ENCODE data around the gene CFAP119. TPM values are rescaled to one million over a fixed set of nuclear protein-coding genes. Genes with fewer than 3 reads are reported as not detected.

The CFAP119 gene
- total and polyA plus RNA-seq, 2 experiments from 2014 or later, result 2.2 to 5.2 TPM

- Histone ChIP-seq H3K9me2 (ENCODE audit: insufficient read depth) (no peaks in the 10 kb centered on the region), H3K79me2 (replicated peaks; ENCODE audit: insufficient read depth) (no peaks in the 10 kb centered on the region), H2AFZ (no peak overlapping the region), H3K27me3 (ENCODE audit: insufficient read depth) (no peaks in the 10 kb centered on the region), H3F3A (replicated peaks; ENCODE audit: low read depth) (peaks cover 23% of the 10 kb centered on the region), H3K36me3 (ENCODE audit: insufficient read depth) (peaks cover 4% of the 10 kb centered on the region), H3K4me2 (no peak overlapping the region), H4K20me1 (replicated peaks; ENCODE audit: insufficient read depth) (peaks cover 5% of the 10 kb centered on the region), H3K27ac (ENCODE audit: low read depth) (no peak overlapping the region), H3K4me1 (ENCODE audit: insufficient read depth) (no peaks in the 10 kb centered on the region; the same call in 1 of the 2 replicates), H3K4me3 (no peak overlapping the region)
- peaks cover 35% of the 10 kb centered on the region for H3K27me3 Mint-ChIP-seq (ENCODE audit: insufficient read depth, low read depth, poor library complexity)
- no peak for TF ChIP-seq JUNB (IDR thresholded peaks at IDR 0.05; ENCODE audit: unreplicated experiment)
- peaks cover 40% of the 10 kb centered on the region for H3K36me3 Mint-ChIP-seq (ENCODE audit: low read depth)
- peak overlapping the region; percentile 38; the same call in 2 of the 3 replicates for H3K4me3 Mint-ChIP-seq
- H3K4me1 Mint-ChIP-seq, result peaks cover 23% of the 10 kb centered on the region
- H3K9me3 Mint-ChIP-seq, result no peaks in the 10 kb centered on the region
- peak overlapping the region; percentile 88 for H3K27ac Mint-ChIP-seq
- peak; percentile 71 for DNase-seq (ENCODE audit: low spot score)
- ATAC-seq, result peak; percentile 37
Observed at GRCh38 chr16:30778549-30779244, 16.8 kb upstream of the CFAP119 start.

GRCh38 chr16:30777591-30778297 is 15.9 kb upstream of the CFAP119 start:
- TF ChIP-seq POLR2AphosphoS5 (IDR thresholded peaks at IDR 0.05; ENCODE audit: low read depth) (no peak), CTCF (conservative IDR thresholded peaks at IDR 0.05; ENCODE audit: low read depth in 2 of 2) (peak; percentile 10 to 30; a peak in 2 of 4 replicates)

GRCh38 chr16:30775392-30776188 is 13.7 kb upstream of the CFAP119 start:
- Mint-ChIP-seq H3K36me3 (ENCODE audit: low read depth) (peaks cover 50% of the 10 kb centered on the region), H3K9me3 (no peaks in the 10 kb centered on the region), H3K27ac (peak overlapping the region; percentile 99), H3K27me3 (ENCODE audit: insufficient read depth, low read depth, poor library complexity) (peaks cover 40% of the 10 kb centered on the region), H3K4me1 (peaks cover 23% of the 10 kb centered on the region), H3K4me3 (peak overlapping the region; percentile 93)
- no peaks in the 10 kb centered on the region for H3K79me2 ChIP-seq (replicated peaks; ENCODE audit: insufficient read depth)
- peaks cover 4% of the 10 kb centered on the region; the same call in 1 of the 2 replicates for H3K36me3 ChIP-seq (ENCODE audit: insufficient read depth)
- peak; percentile 96 for DNase-seq (ENCODE audit: low spot score)
- H3K4me1 ChIP-seq (ENCODE audit: insufficient read depth), result no peaks in the 10 kb centered on the region; the same call in 1 of the 2 replicates
- H3K4me3 ChIP-seq, result peak overlapping the region; percentile 93
- H3K27ac ChIP-seq (ENCODE audit: low read depth), result peak overlapping the region; percentile 97
- H3K27me3 ChIP-seq (ENCODE audit: insufficient read depth), result no peaks in the 10 kb centered on the region
- ATAC-seq, result peak; percentile 84
- 0 out of 2 replicates have a peak overlapping the region, but pooled peaks have one; percentile 38 for H2AFZ ChIP-seq
- peak overlapping the region; percentile 94 for H3K4me2 ChIP-seq
- no peaks in the 10 kb centered on the region; the same call in none of the 2 replicates for H4K20me1 ChIP-seq (replicated peaks; ENCODE audit: insufficient read depth)
- peaks cover 20% of the 10 kb centered on the region for H3F3A ChIP-seq (replicated peaks; ENCODE audit: low read depth)
- H3K9me2 ChIP-seq (ENCODE audit: insufficient read depth), result no peaks in the 10 kb centered on the region
- TF ChIP-seq ZNF114 (CRISPR knock-in tag; IDR thresholded peaks at IDR 0.05), result no peak

More at GRCh38 chr16:30777591-30778297, 15.9 kb upstream of the CFAP119 start:
- H3K4me1 Mint-ChIP-seq, result peaks cover 23% of the 10 kb centered on the region
- H3K27ac ChIP-seq (ENCODE audit: low read depth), result no peak overlapping the region
- no peak overlapping the region for H2AFZ ChIP-seq
- DNase-seq (ENCODE audit: low spot score) (peak; percentile 37), ATAC-seq (no peak; the same call in 2 of the 3 replicates)
- H3K4me1 ChIP-seq (ENCODE audit: insufficient read depth), result no peaks in the 10 kb centered on the region; the same call in 1 of the 2 replicates
- H4K20me1 ChIP-seq (replicated peaks; ENCODE audit: insufficient read depth), result peaks cover 5% of the 10 kb centered on the region
- peaks cover 25% of the 10 kb centered on the region for H3F3A ChIP-seq (replicated peaks; ENCODE audit: low read depth)
- no peaks in the 10 kb centered on the region for H3K9me2 ChIP-seq (ENCODE audit: insufficient read depth)
- H3K4me2 ChIP-seq, result no peak overlapping the region
- H3K27me3 ChIP-seq (ENCODE audit: insufficient read depth), result no peaks in the 10 kb centered on the region
- peaks cover 40% of the 10 kb centered on the region for H3K36me3 Mint-ChIP-seq (ENCODE audit: low read depth)
- no peaks in the 10 kb centered on the region for H3K79me2 ChIP-seq (replicated peaks; ENCODE audit: insufficient read depth)
- H3K27ac Mint-ChIP-seq, result no peak overlapping the region
- no peaks in the 10 kb centered on the region for H3K9me3 Mint-ChIP-seq
- H3K36me3 ChIP-seq (ENCODE audit: insufficient read depth), result peaks cover 6% of the 10 kb centered on the region
- peak overlapping the region; percentile 93 for H3K4me3 Mint-ChIP-seq
- H3K27me3 Mint-ChIP-seq (ENCODE audit: insufficient read depth, low read depth, poor library complexity), result peaks cover 40% of the 10 kb centered on the region
- no peak overlapping the region for H3K4me3 ChIP-seq

Measured in GM23338 (cell line).